SK-N-MC (cell line): ENCODE data around the gene PRDM5.

Source experiments
- EZH2 ChIP-seq: fragments of 200-600 bp; sonication (generic); IDR thresholded peaks from one replicate; pipeline ENCODE4 v1.6.1; 2017; ENCODE audit warnings: antibody characterized with exemption
- FOXP2 ChIP-seq: optimal IDR thresholded peaks from 2 replicates; pipeline ENCODE3; 2011; ENCODE audit warnings: mild to moderate bottlenecking, moderate library complexity; ENCODE audit not compliant: insufficient read depth; ENCODE audit errors: extremely low read length, control extremely low read depth
- POLR2AphosphoS5 ChIP-seq: IDR thresholded peaks from 2 replicates; pipeline ENCODE4 v1.6.1; 2012; ENCODE audit warnings: mild to moderate bottlenecking, low read depth, low read length, borderline replicate concordance

- TF ChIP-seq EZH2 (no peak), POLR2AphosphoS5 (no peak), FOXP2 (no peak)
These were observed 808 bp downstream of the PRDM5 start for GRCh38 chr4:120921456-120922380.
